ENCODE measurements around the gene UGT1A3.

The UGT1A3 gene

GRCh38 chr2:233760043-233760442 lies 31.2 kb downstream of the UGT1A3 start, which contains the start of gene UGT1A1:
Gene UGT1A1, plus strand, starts transcription at chr2:233760270. Its CDS starts 18 bp downstream, at chr2:233760288.
- 94% methylated on average over 5 of the region's 6 CpGs for whole genome bisulfite sequencing
- no peak within 1 kb of the TSS for H3K27ac ChIP-seq (ENCODE audit: low read depth, low read length)

GRCh38 chr2:233761040-233761769 lies 32.4 kb downstream of the UGT1A3 start:
- Histone ChIP-seq H3K27ac (ENCODE audit: low read depth, low read length) (no peak overlapping the region), H3K9ac (ENCODE audit: low read depth, low read length) (no peak overlapping the region), H3K4me3 (ENCODE audit: low read length) (no peak overlapping the region), H3K36me3 (ENCODE audit: insufficient read depth, low read length) (no peaks in the 10 kb centered on the region), H3K9me3 (ENCODE audit: insufficient read depth, low read depth, low read length) (no peaks in the 10 kb centered on the region), H3K27me3 (ENCODE audit: insufficient read depth, low read length) (no peaks in the 10 kb centered on the region), H3K4me1 (ENCODE audit: insufficient read depth, low read length) (no peaks in the 10 kb centered on the region)
- WGBS: 97% methylated on average over 4 of the region's 4 CpGs

More at GRCh38 chr2:233760043-233760442, 31.2 kb downstream of the UGT1A3 start, which contains the start of gene UGT1A1:
- H3K27me3 ChIP-seq (ENCODE audit: insufficient read depth, low read length): no peaks in the 10 kb centered on the region
- no peaks in the 10 kb centered on the region for H3K4me1 ChIP-seq (ENCODE audit: insufficient read depth, low read length)
- no peaks in the 10 kb centered on the region for H3K9me3 ChIP-seq (ENCODE audit: insufficient read depth, low read depth, low read length)
- H3K4me3 ChIP-seq (ENCODE audit: low read length): no peak within 1 kb of the TSS
- H3K36me3 ChIP-seq (ENCODE audit: insufficient read depth, low read length): no peaks in the 10 kb centered on the region
- H3K9ac ChIP-seq (ENCODE audit: low read depth, low read length): no peak within 1 kb of the TSS

- Histone ChIP-seq H3K4me3 (ENCODE audit: low read length) (no peak overlapping the region), H3K36me3 (ENCODE audit: insufficient read depth, low read length) (no peaks in the 10 kb centered on the region), H3K4me1 (ENCODE audit: insufficient read depth, low read length) (no peaks in the 10 kb centered on the region), H3K9me3 (ENCODE audit: insufficient read depth, low read depth, low read length) (no peaks in the 10 kb centered on the region), H3K27me3 (ENCODE audit: insufficient read depth, low read length) (no peaks in the 10 kb centered on the region), H3K27ac (ENCODE audit: low read depth, low read length) (no peak overlapping the region), H3K9ac (ENCODE audit: low read depth, low read length) (no peak overlapping the region)
- WGBS: 90% methylated on average over 7 of the region's 7 CpGs
These were observed 35.4 kb downstream of the UGT1A3 start for GRCh38 chr2:233764264-233764663.

- Histone ChIP-seq H3K4me3 (ENCODE audit: low read length) (no peak overlapping the region), H3K27ac (ENCODE audit: low read depth, low read length) (no peak overlapping the region), H3K4me1 (ENCODE audit: insufficient read depth, low read length) (no peaks in the 10 kb centered on the region), H3K9me3 (ENCODE audit: insufficient read depth, low read depth, low read length) (no peaks in the 10 kb centered on the region), H3K9ac (ENCODE audit: low read depth, low read length) (no peak overlapping the region), H3K36me3 (ENCODE audit: insufficient read depth, low read length) (no peaks in the 10 kb centered on the region), H3K27me3 (ENCODE audit: insufficient read depth, low read length) (no peaks in the 10 kb centered on the region)
- WGBS: 84% methylated on average over 3 of the region's 3 CpGs
These were observed 35.9 kb downstream of the UGT1A3 start for GRCh38 chr2:233764761-233765160.

GRCh38 chr2:233766416-233766815 lies 37.6 kb downstream of the UGT1A3 start:
- no peak overlapping the region for H3K4me3 ChIP-seq (ENCODE audit: low read length)
- WGBS: 84% methylated on average over 4 of the region's 4 CpGs

GRCh38 chr2:233768076-233768475 lies 39.2 kb downstream of the UGT1A3 start:
- no peaks in the 10 kb centered on the region for H3K9me3 ChIP-seq (ENCODE audit: insufficient read depth, low read depth, low read length)
- no peaks in the 10 kb centered on the region for H3K36me3 ChIP-seq (ENCODE audit: insufficient read depth, low read length)
- H3K27me3 ChIP-seq (ENCODE audit: insufficient read depth, low read length): no peaks in the 10 kb centered on the region
- H3K27ac ChIP-seq (ENCODE audit: low read depth, low read length): no peak overlapping the region
- H3K4me3 ChIP-seq (ENCODE audit: low read length): no peak overlapping the region
- no peak overlapping the region for H3K9ac ChIP-seq (ENCODE audit: low read depth, low read length)
- H3K4me1 ChIP-seq (ENCODE audit: insufficient read depth, low read length): no peaks in the 10 kb centered on the region
- WGBS: 75% methylated on average over 4 of the region's 4 CpGs

More at GRCh38 chr2:233766416-233766815, 37.6 kb downstream of the UGT1A3 start:
- H3K27me3 ChIP-seq (ENCODE audit: insufficient read depth, low read length): no peaks in the 10 kb centered on the region
- no peak overlapping the region for H3K9ac ChIP-seq (ENCODE audit: low read depth, low read length)
- H3K36me3 ChIP-seq (ENCODE audit: insufficient read depth, low read length): no peaks in the 10 kb centered on the region
- no peaks in the 10 kb centered on the region for H3K9me3 ChIP-seq (ENCODE audit: insufficient read depth, low read depth, low read length)
- H3K27ac ChIP-seq (ENCODE audit: low read depth, low read length): no peak overlapping the region
- H3K4me1 ChIP-seq (ENCODE audit: insufficient read depth, low read length): no peaks in the 10 kb centered on the region

- Histone ChIP-seq H3K27me3 (ENCODE audit: insufficient read depth, low read length) (no peaks in the 10 kb centered on the region), H3K4me3 (ENCODE audit: low read length) (no peak overlapping the region), H3K4me1 (ENCODE audit: insufficient read depth, low read length) (no peaks in the 10 kb centered on the region), H3K9me3 (ENCODE audit: insufficient read depth, low read depth, low read length) (no peaks in the 10 kb centered on the region), H3K9ac (ENCODE audit: low read depth, low read length) (no peak overlapping the region), H3K36me3 (ENCODE audit: insufficient read depth, low read length) (no peaks in the 10 kb centered on the region), H3K27ac (ENCODE audit: low read depth, low read length) (no peak overlapping the region)
- 96% methylated on average over 9 of the region's 9 CpGs for WGBS
These were observed 40.4 kb downstream of the UGT1A3 start for GRCh38 chr2:233769260-233769659.

GRCh38 chr2:233772153-233772552 lies 43.3 kb downstream of the UGT1A3 start:
- no peaks in the 10 kb centered on the region for H3K36me3 ChIP-seq (ENCODE audit: insufficient read depth, low read length)
- no peaks in the 10 kb centered on the region for H3K4me1 ChIP-seq (ENCODE audit: insufficient read depth, low read length)
- WGBS: 90% methylated on average over 16 of the region's 16 CpGs
- no peaks in the 10 kb centered on the region for H3K27me3 ChIP-seq (ENCODE audit: insufficient read depth, low read length)
- H3K9me3 ChIP-seq (ENCODE audit: insufficient read depth, low read depth, low read length): no peaks in the 10 kb centered on the region
- no peak overlapping the region for H3K4me3 ChIP-seq (ENCODE audit: low read length)
- no peak overlapping the region for H3K9ac ChIP-seq (ENCODE audit: low read depth, low read length)
- no peak overlapping the region for H3K27ac ChIP-seq (ENCODE audit: low read depth, low read length)

- H3K27me3 ChIP-seq (ENCODE audit: insufficient read depth, low read length): no peaks in the 10 kb centered on the region
- no peak overlapping the region for H3K4me3 ChIP-seq (ENCODE audit: low read length)
- no peak overlapping the region for H3K27ac ChIP-seq (ENCODE audit: low read depth, low read length)
- whole genome bisulfite sequencing: 90% methylated on average over 5 of the region's 5 CpGs
- H3K36me3 ChIP-seq (ENCODE audit: insufficient read depth, low read length): no peaks in the 10 kb centered on the region
- no peaks in the 10 kb centered on the region for H3K4me1 ChIP-seq (ENCODE audit: insufficient read depth, low read length)
- no peaks in the 10 kb centered on the region for H3K9me3 ChIP-seq (ENCODE audit: insufficient read depth, low read depth, low read length)
- no peak overlapping the region for H3K9ac ChIP-seq (ENCODE audit: low read depth, low read length)
These were observed 43.7 kb downstream of the UGT1A3 start for GRCh38 chr2:233772583-233772982.

- Histone ChIP-seq H3K9ac (ENCODE audit: low read depth, low read length) (no peak overlapping the region), H3K4me1 (ENCODE audit: insufficient read depth, low read length) (no peaks in the 10 kb centered on the region), H3K27me3 (ENCODE audit: insufficient read depth, low read length) (no peaks in the 10 kb centered on the region), H3K27ac (ENCODE audit: low read depth, low read length) (no peak overlapping the region), H3K4me3 (ENCODE audit: low read length) (no peak overlapping the region), H3K9me3 (ENCODE audit: insufficient read depth, low read depth, low read length) (no peaks in the 10 kb centered on the region), H3K36me3 (ENCODE audit: insufficient read depth, low read length) (no peaks in the 10 kb centered on the region)
- 96% methylated on average over 5 of the region's 5 CpGs for WGBS
These were observed 45.0 kb downstream of the UGT1A3 start for GRCh38 chr2:233773854-233774253.

- no peaks in the 10 kb centered on the region for H3K4me1 ChIP-seq (ENCODE audit: insufficient read depth, low read length)
- no peaks in the 10 kb centered on the region for H3K27me3 ChIP-seq (ENCODE audit: insufficient read depth, low read length)
- H3K4me3 ChIP-seq (ENCODE audit: low read length): no peak overlapping the region
- no peaks in the 10 kb centered on the region for H3K9me3 ChIP-seq (ENCODE audit: insufficient read depth, low read depth, low read length)
- no peak overlapping the region for H3K9ac ChIP-seq (ENCODE audit: low read depth, low read length)
- H3K36me3 ChIP-seq (ENCODE audit: insufficient read depth, low read length): no peaks in the 10 kb centered on the region
- no peak overlapping the region for H3K27ac ChIP-seq (ENCODE audit: low read depth, low read length)
- WGBS: 95% methylated on average over 6 of the region's 6 CpGs
These were observed 46.6 kb downstream of the UGT1A3 start for GRCh38 chr2:233775414-233775813.
